HT-29 (cell line): ENCODE measurements around the gene TNFAIP1. TPM values are rescaled to one million over a fixed set of nuclear protein-coding genes. Genes with fewer than 3 reads are reported as not detected.

Experiments
- total RNA-seq: library from RNA; depleted of rRNA; stranded (reverse); fragments of >200 nt; shearing (Covaris generic); gene quantifications from 2 replicates; pipeline ENCODE4 v1.2.3, GENCODE V29; 2014; rRNA removed

TNFAIP1 gene
- total RNA-seq, 1 experiment from 2014 or later: 36.8 TPM

Other genes with a start within 250 kb of the TNFAIP1 start
- gene TMEM97, start 16.6 kb upstream of the TNFAIP1 start, total RNA-seq: 151 TPM in 2 replicates
- gene IFT20, start 289 bp upstream of the TNFAIP1 start, total RNA-seq: 28.0 and 33.2 TPM in 2 replicates
- gene POLDIP2, start 21.8 kb downstream of the TNFAIP1 start, total RNA-seq: 146 and 158 TPM in 2 replicates
- not detected in 2 replicates for gene SEBOX, start 29.4 kb downstream of the TNFAIP1 start, total RNA-seq
- not detected in 2 replicates for gene VTN, start 34.5 kb downstream of the TNFAIP1 start, total RNA-seq
- 8.0 and 8.6 TPM in 2 replicates for gene SARM1, start 35.9 kb downstream of the TNFAIP1 start, total RNA-seq
- 5.0 and 5.1 TPM in 2 replicates for gene SLC46A1, start 70.5 kb downstream of the TNFAIP1 start, total RNA-seq
- not detected in 2 replicates for gene SLC13A2, start 137.9 kb downstream of the TNFAIP1 start, total RNA-seq
- gene FOXN1, start 170.6 kb downstream of the TNFAIP1 start, total RNA-seq: not detected in 2 replicates
- gene UNC119, start 216.9 kb downstream of the TNFAIP1 start, total RNA-seq: 28.9 and 36.7 TPM in 2 replicates
- 62.5 and 65.8 TPM in 2 replicates for gene PIGS, start 235.8 kb downstream of the TNFAIP1 start, total RNA-seq
- gene ALDOC, start 241.1 kb downstream of the TNFAIP1 start, total RNA-seq: 43.5 and 46.9 TPM in 2 replicates